Heart left ventricle (tissue), 11 donors: Measurements from ENCODE around the gene AOC3. TPM values are rescaled to one million over a fixed set of nuclear protein-coding genes. Genes with fewer than 3 reads are reported as not detected.

Experiments used
- microRNA-seq, 4 donors: library from miRNA; unstranded; fragments of <30 nt; microRNA quantifications; one replicate each; pipeline versions ENCODE4 to v1.2.0, GENCODE V29; 2017 to 2020
- polyA plus RNA-seq, 2 donors: library from polyadenylated mRNA; stranded (reverse); fragments of 200-250 nt; gene quantifications; one replicate each; pipeline ENCODE4 v1.2.3, GENCODE V29; 2013
- total RNA-seq, 9 donors: library from RNA; depleted of rRNA in 2 of 9; stranded (reverse); fragments of >200 nt in 2 of 9; fragmentation: NEBNext Ultra II Directional in 3 of 9; extraction: Animal tissue kit (Norgen Biotek cat#: 25700) in 3 of 9; gene quantifications; one replicate each; pipeline versions ENCODE4 v1.1.0 to v1.2.4, GENCODE V29; 2016 to 2023
- donor health status: ischemic (EF 13 %, LVEDD 7.1; RV severe dilation, severe dysfunction).
- donor health status: healthy with polysubstance abuse.
- donor health status: DM: no; HTN: yes; CAD: no.
- donor health status: DM: no; HTN: no; CAD: no.
- donor health status: ischemic (EF 25% LVEDD 5.7; RV mildly dilated, moderate dysfunction).
- donor health status: healthy.
- donor health status: DM: yes; HTN: yes; CAD: no.
- donor health status: PGD.
- donor health status: nonischemic (EF 23%, LVEDD 6.1; RV moderate dilation, normal function).

The AOC3 gene
- total and polyA plus RNA-seq, 11 donors, result 3.9 to 55.4 (median 10.2) TPM

Small RNA genes within 50 kb of the gene (microRNA-seq; reads per million reads assigned to microRNA genes)
- gene MIR6781, result 0 reads per million in 4 donors

Other genes starting within 250 kb of the AOC3 start
- gene RETREG3, start 241.8 kb upstream of the AOC3 start, total RNA-seq, result 10 to 100 TPM; 21.3 to 39.0 (median 28.3) TPM
- gene RETREG3, start 241.8 kb upstream of the AOC3 start, polyA plus RNA-seq, result 10 to 100 TPM; 12.2 to 16.8 TPM
- 10 to 100 TPM; 31.5 to 80.1 (median 49.3) TPM for gene TUBG1, start 241.5 kb upstream of the AOC3 start, total RNA-seq
- 100 to 1,000 TPM in 1 of 2 donors, 10 to 100 TPM in 1; 46.4 to 112 TPM for gene TUBG1, start 241.5 kb upstream of the AOC3 start, polyA plus RNA-seq
- gene TUBG2, start 191.9 kb upstream of the AOC3 start, total RNA-seq, result 10 to 100 TPM; 11.0 to 28.2 (median 16.7) TPM
- 10 to 100 TPM in 1 of 2 donors, 1 to 10 TPM in 1; 8.6 to 15.3 TPM for gene TUBG2, start 191.9 kb upstream of the AOC3 start, polyA plus RNA-seq
- gene PLEKHH3, start 174.2 kb upstream of the AOC3 start, total RNA-seq, result 10 to 100 TPM; 17.8 to 25.9 (median 23.6) TPM
- 10 to 100 TPM; 19.5 to 19.9 TPM for gene PLEKHH3, start 174.2 kb upstream of the AOC3 start, polyA plus RNA-seq
- 1 to 10 TPM; 1.2 to 3.1 (median 2.1) TPM for gene CCR10, start 169.4 kb upstream of the AOC3 start, total RNA-seq
- gene CCR10, start 169.4 kb upstream of the AOC3 start, polyA plus RNA-seq, result 1 to 10 TPM; 1.1 to 2.1 TPM
- gene CNTNAP1, start 168.7 kb upstream of the AOC3 start, total RNA-seq, result 10 to 100 TPM in 1 of 9 donors, 1 to 10 TPM in 8; 1.3 to 17.9 (median 3.1) TPM
- 1 to 10 TPM; 2.2 to 4.3 TPM for gene CNTNAP1, start 168.7 kb upstream of the AOC3 start, polyA plus RNA-seq
- gene EZH1, start 106.2 kb upstream of the AOC3 start, total RNA-seq, result 10 to 100 TPM; 29.7 to 50.2 (median 41.5) TPM
- gene EZH1, start 106.2 kb upstream of the AOC3 start, polyA plus RNA-seq, result 10 to 100 TPM; 18.8 to 23.8 TPM
- gene RAMP2, start 90.0 kb upstream of the AOC3 start, total RNA-seq, result 10 to 100 TPM; 31.2 to 58.3 (median 39.7) TPM
- 10 to 100 TPM; 33.1 to 82.0 TPM for gene RAMP2, start 90.0 kb upstream of the AOC3 start, polyA plus RNA-seq
- gene VPS25, start 77.8 kb upstream of the AOC3 start, total RNA-seq, result 10 to 100 TPM; 32.7 to 50.4 (median 37.9) TPM
- gene VPS25, start 77.8 kb upstream of the AOC3 start, polyA plus RNA-seq, result 10 to 100 TPM; 33.1 to 88.4 TPM
- gene WNK4, start 70.6 kb upstream of the AOC3 start, total RNA-seq, result 1 to 10 TPM in 1 of 9 donors, not detected in 8; 1.2 TPM
- gene WNK4, start 70.6 kb upstream of the AOC3 start, polyA plus RNA-seq, result not detected
- gene COA3, start 52.5 kb upstream of the AOC3 start, total RNA-seq, result 10 to 100 TPM; 56.2 to 97.1 (median 71.8) TPM
- gene COA3, start 52.5 kb upstream of the AOC3 start, polyA plus RNA-seq, result 100 to 1,000 TPM; 110 to 136 TPM
- not detected for gene CNTD1, start 52.3 kb upstream of the AOC3 start, total RNA-seq
- gene CNTD1, start 52.3 kb upstream of the AOC3 start, polyA plus RNA-seq, result under 1 TPM; 0.10 to 0.38 TPM
- gene BECN1, start 26.9 kb upstream of the AOC3 start, total RNA-seq, result 10 to 100 TPM; 70.8 to 94.9 (median 79.8) TPM
- 10 to 100 TPM; 29.9 to 91.9 TPM for gene BECN1, start 26.9 kb upstream of the AOC3 start, polyA plus RNA-seq
- 100 to 1,000 TPM in 1 of 9 donors, 10 to 100 TPM in 8; 59.7 to 105 (median 67.7) TPM for gene PSME3, start 17.8 kb upstream of the AOC3 start, total RNA-seq
- gene PSME3, start 17.8 kb upstream of the AOC3 start, polyA plus RNA-seq, result 100 to 1,000 TPM in 1 of 2 donors, 10 to 100 TPM in 1; 47.4 to 157 TPM
- gene AOC2, start 6.6 kb upstream of the AOC3 start, total RNA-seq, result under 1 TPM; 0.21 to 0.88 (median 0.44) TPM
- under 1 TPM; 0.23 to 0.50 TPM for gene AOC2, start 6.6 kb upstream of the AOC3 start, polyA plus RNA-seq
- not detected for gene G6PC1, start 49.6 kb downstream of the AOC3 start, total RNA-seq
- gene G6PC1, start 49.6 kb downstream of the AOC3 start, polyA plus RNA-seq, result not detected
- gene AARSD1, start 113.3 kb downstream of the AOC3 start, total RNA-seq, result 10 to 100 TPM; 19.5 to 33.3 (median 26.2) TPM
- gene AARSD1, start 113.3 kb downstream of the AOC3 start, polyA plus RNA-seq, result 10 to 100 TPM; 45.5 to 66.3 TPM
- gene PTGES3L, start 128.9 kb downstream of the AOC3 start, total RNA-seq, result 10 to 100 TPM; 24.6 to 48.4 (median 41.2) TPM
- 10 to 100 TPM; 41.5 to 58.0 TPM for gene PTGES3L, start 128.9 kb downstream of the AOC3 start, polyA plus RNA-seq
- gene RUNDC1, start 129.4 kb downstream of the AOC3 start, total RNA-seq, result 10 to 100 TPM in 8 of 9 donors, 1 to 10 TPM in 1; 9.8 to 15.9 (median 11.4) TPM
- gene RUNDC1, start 129.4 kb downstream of the AOC3 start, polyA plus RNA-seq, result 10 to 100 TPM in 1 of 2 donors, 1 to 10 TPM in 1; 5.5 to 14.4 TPM
- 100 to 1,000 TPM; 477 to 796 (median 664) TPM for gene RPL27, start 147.2 kb downstream of the AOC3 start, total RNA-seq
- 1,000 to 10,000 TPM; 1,976 to 2,590 TPM for gene RPL27, start 147.2 kb downstream of the AOC3 start, polyA plus RNA-seq
- 10 to 100 TPM in 8 of 9 donors, 1 to 10 TPM in 1; 8.4 to 66.7 (median 11.9) TPM for gene IFI35, start 155.6 kb downstream of the AOC3 start, total RNA-seq
- 10 to 100 TPM in 1 of 2 donors, 1 to 10 TPM in 1; 9.2 to 12.5 TPM for gene IFI35, start 155.6 kb downstream of the AOC3 start, polyA plus RNA-seq
- 100 to 1,000 TPM in 5 of 9 donors, 10 to 100 TPM in 4; 69.7 to 138 (median 108) TPM for gene VAT1, start 171.2 kb downstream of the AOC3 start, total RNA-seq
- 10 to 100 TPM; 64.5 to 91.2 TPM for gene VAT1, start 171.2 kb downstream of the AOC3 start, polyA plus RNA-seq
- gene RND2, start 174.0 kb downstream of the AOC3 start, total RNA-seq, result 1 to 10 TPM in 2 of 9 donors, under 1 TPM in 7; 0.29 to 1.6 (median 0.56) TPM
- under 1 TPM; 0.10 to 0.95 TPM for gene RND2, start 174.0 kb downstream of the AOC3 start, polyA plus RNA-seq